ENCODE data around the gene OR10A4. TPM values are rescaled to one million over a fixed set of nuclear protein-coding genes. Genes with fewer than 3 reads are reported as not detected.

Gene OR10A4
- total and polyA plus RNA-seq, 2 donors (not counting 3 experiments of a cell fraction or from before 2014, with no cell fraction given): not detected

GRCh38 chr11:6828103-6828502 lies 48.3 kb upstream of the OR10A4 start:
- H3K9me1 ChIP-seq (replicated peaks; ENCODE audit: control insufficient read depth, extremely low read depth, insufficient read depth, low read length): no peaks in the 10 kb centered on the region
- H3K79me2 ChIP-seq (ENCODE audit: control insufficient read depth, insufficient read depth, low read length): no peaks in the 10 kb centered on the region
- no peak overlapping the region for H3K27ac ChIP-seq (ENCODE audit: insufficient read depth, low read depth, low read length)
- no peaks in the 10 kb centered on the region for H3K4me1 ChIP-seq (ENCODE audit: control insufficient read depth, extremely low read depth, insufficient read depth, low read length)
- ChIA-PET CTCF (interaction anchor here (1.3 kb wide), 1 partner anchor 451 kb away, joined by 4 read pairs; no protein-coding TSS in a partner anchor), POLR2A (no interaction called here)
- dilution Hi-C loops (cut with MboI; ENCODE audit: extremely low pct_ligation_motif_present, low sequenced_read_pairs) (no loop called here), intact Hi-C loops (cut with micrococcal nuclease) (no loop called here)
- no peak for DNase-seq (ENCODE audit: low read depth, low spot score)
- FAIRE-seq: no peak
- no peak overlapping the region for H3K9ac ChIP-seq (replicated peaks; ENCODE audit: extremely low read depth, insufficient read depth, low read length)
- H3K9me3 ChIP-seq (replicated peaks; ENCODE audit: control insufficient read depth, insufficient read depth, low read length): no peaks in the 10 kb centered on the region
- H2AFZ ChIP-seq (ENCODE audit: low read depth, low read length): no peak overlapping the region
- no TSS peak for BruUV-seq (replicated peaks)
- no peak overlapping the region for H3K4me3 ChIP-seq (replicated peaks in 1 of 3; ENCODE audit: insufficient read depth in 1 of 3, low read depth in 1 of 3, low read length in 3 of 3)
- TF ChIP-seq MAX (IDR thresholded peaks at IDR 0.05; ENCODE audit: insufficient read depth, insufficient read length) (no peak), POLR2AphosphoS5 (IDR thresholded peaks at IDR 0.05; ENCODE audit: insufficient read depth, low read depth, low read length) (no peak), CTCF (IDR thresholded peaks at IDR 0.05; ENCODE audit: extremely low read depth in 1 of 2, insufficient read depth in 1 of 2, low read depth in 1 of 2, low read length in 2 of 2) (no peak), MYC (IDR thresholded peaks at IDR 0.05; ENCODE audit: low read depth, low read length) (no peak), FOS (IDR thresholded peaks at IDR 0.05; ENCODE audit: borderline replicate concordance, insufficient read depth, low read length) (no peak), POLR2A (IDR thresholded peaks at IDR 0.05; ENCODE audit: low read depth, low read length) (no peak), GATA2 (IDR thresholded peaks at IDR 0.05; ENCODE audit: insufficient read depth, insufficient read length, low read depth, low read length) (no peak)
- no peaks in the 10 kb centered on the region for H3K36me3 ChIP-seq (ENCODE audit: control insufficient read depth in 2 of 2, extremely low read depth in 1 of 2, insufficient read depth in 2 of 2, low read length in 2 of 2)
- no peak overlapping the region for H3K4me2 ChIP-seq (ENCODE audit: insufficient read depth, low read length)
- H3K27me3 ChIP-seq (ENCODE audit: control insufficient read depth in 2 of 2, insufficient read depth in 2 of 2, low read length in 2 of 2): no peaks in the 10 kb centered on the region
- no peaks in the 10 kb centered on the region for H4K20me1 ChIP-seq (replicated peaks; ENCODE audit: control insufficient read depth, extremely low read depth, insufficient read depth, low read length)
